LNCaP clone FGC (cell line): ENCODE data around the gene CNOT6.
A peak's percentile ranks its signal among the peaks of the same experiment; 100 is the strongest.

Experiments used
- DNase-seq: peaks from one replicate; pipeline ENCODE4 v3.0.0-alpha.2; 2011; ENCODE audit warnings: low read depth
- H3K4me3 ChIP-seq: 2 replicates; pipeline ENCODE4 v1.5.1; 2011; ENCODE audit warnings: mild to moderate bottlenecking, low read depth, low read length, control low read depth
- TF ChIP-seq, protein P1 (sequence below): IDR thresholded peaks from 2 replicates; pipeline ENCODE4 v1.5.1; 2012; ENCODE audit warnings: mild to moderate bottlenecking; ENCODE audit not compliant: control insufficient read depth, insufficient read depth; ENCODE audit errors: extremely low read depth

The CNOT6 gene

GRCh38 chr5:180611140-180611850, 117.1 kb downstream of the CNOT6 start:
- no peak for DNase-seq
- TF ChIP-seq, protein P1, sequence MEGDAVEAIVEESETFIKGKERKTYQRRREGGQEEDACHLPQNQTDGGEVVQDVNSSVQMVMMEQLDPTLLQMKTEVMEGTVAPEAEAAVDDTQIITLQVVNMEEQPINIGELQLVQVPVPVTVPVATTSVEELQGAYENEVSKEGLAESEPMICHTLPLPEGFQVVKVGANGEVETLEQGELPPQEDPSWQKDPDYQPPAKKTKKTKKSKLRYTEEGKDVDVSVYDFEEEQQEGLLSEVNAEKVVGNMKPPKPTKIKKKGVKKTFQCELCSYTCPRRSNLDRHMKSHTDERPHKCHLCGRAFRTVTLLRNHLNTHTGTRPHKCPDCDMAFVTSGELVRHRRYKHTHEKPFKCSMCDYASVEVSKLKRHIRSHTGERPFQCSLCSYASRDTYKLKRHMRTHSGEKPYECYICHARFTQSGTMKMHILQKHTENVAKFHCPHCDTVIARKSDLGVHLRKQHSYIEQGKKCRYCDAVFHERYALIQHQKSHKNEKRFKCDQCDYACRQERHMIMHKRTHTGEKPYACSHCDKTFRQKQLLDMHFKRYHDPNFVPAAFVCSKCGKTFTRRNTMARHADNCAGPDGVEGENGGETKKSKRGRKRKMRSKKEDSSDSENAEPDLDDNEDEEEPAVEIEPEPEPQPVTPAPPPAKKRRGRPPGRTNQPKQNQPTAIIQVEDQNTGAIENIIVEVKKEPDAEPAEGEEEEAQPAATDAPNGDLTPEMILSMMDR, result no peak
- H3K4me3 ChIP-seq, result no peak overlapping the region

- TF ChIP-seq, protein P1, result no peak
- H3K4me3 ChIP-seq, result no peak overlapping the region
- DNase-seq, result no peak
Measured at GRCh38 chr5:180612683-180613082, 118.5 kb downstream of the CNOT6 start.

GRCh38 chr5:180613188-180613813, 119.1 kb downstream of the CNOT6 start:
- TF ChIP-seq, protein P1, result no peak

DNA sequence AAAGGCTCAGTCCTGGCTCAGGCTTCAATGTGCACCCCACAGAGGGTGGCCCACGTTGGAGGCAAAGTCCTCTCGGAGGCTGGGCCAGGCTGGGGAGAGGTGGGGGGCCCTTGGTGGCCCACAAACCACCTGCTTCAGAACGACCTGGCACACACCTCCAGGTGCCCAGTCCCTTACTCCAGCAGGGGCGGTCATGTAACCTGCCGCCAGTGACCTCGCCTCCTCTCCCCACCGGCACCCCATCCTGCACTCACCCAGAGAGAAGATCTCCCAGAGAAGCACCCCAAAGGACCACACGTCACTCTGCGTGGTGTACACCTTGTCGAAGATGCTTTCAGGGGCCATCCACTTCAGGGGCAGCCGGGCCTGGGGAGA, 119.6 kb downstream of the CNOT6 start:
- DNase-seq, result no peak
- H3K4me3 ChIP-seq, result no peak overlapping the region
- TF ChIP-seq, protein P1, result no peak

More at GRCh38 chr5:180613188-180613813, 119.1 kb downstream of the CNOT6 start:
- H3K4me3 ChIP-seq, result no peak overlapping the region
- no peak for DNase-seq

GRCh38 chr5:180618487-180618828, 124.3 kb downstream of the CNOT6 start:
- H3K4me3 ChIP-seq, result peak overlapping the region; percentile 48
- TF ChIP-seq, protein P1, result no peak
- no peak for DNase-seq

GRCh38 chr5:180618829-180619562, 124.8 kb downstream of the CNOT6 start:
- TF ChIP-seq, protein P1, result peak; percentile 65
- H3K4me3 ChIP-seq, result peak overlapping the region; percentile 48
- DNase-seq, result peak; percentile 13

GRCh38 chr5:180619563-180619915, 125.4 kb downstream of the CNOT6 start:
- peak overlapping the region; percentile 48 for H3K4me3 ChIP-seq
- no peak for DNase-seq
- TF ChIP-seq, protein P1, result no peak
